H9 (cell line): ENCODE measurements around the gene NPTXR. TPM values are rescaled to one million over a fixed set of nuclear protein-coding genes. Genes with fewer than 3 reads are reported as not detected.

Experiments used
- DNase-seq: peaks from one replicate; pipeline ENCODE4 v3.0.0-alpha.2; 2017
- H2AFZ ChIP-seq: one replicate; pipeline ENCODE4 v1.6.1; 2013; ENCODE audit warnings: mild to moderate bottlenecking, low read length, control low read depth, moderate library complexity
- H2AK5ac ChIP-seq: 2 replicates; pipeline ENCODE4 v1.6.1; 2013; ENCODE audit warnings: low read length, control low read depth, mixed read lengths; ENCODE audit not compliant: insufficient read length
- H2BK120ac ChIP-seq: one replicate; pipeline ENCODE4 v1.6.1; 2013; ENCODE audit warnings: low read depth, mild to moderate bottlenecking, low read length, control low read depth, inconsistent platforms; ENCODE audit not compliant: poor library complexity, severe bottlenecking
- H2BK12ac ChIP-seq: 2 replicates; pipeline ENCODE4 v1.6.1; 2013; ENCODE audit warnings: low read length, control low read depth, mixed read lengths, low read depth; ENCODE audit not compliant: insufficient read length
- H2BK15ac ChIP-seq: 2 replicates; pipeline ENCODE4 v1.6.1; 2013; ENCODE audit warnings: low read depth, low read length, control low read depth
- H2BK20ac ChIP-seq: one replicate; pipeline ENCODE4 v1.6.1; 2013; ENCODE audit warnings: low read depth, mild to moderate bottlenecking, low read length, control low read depth, inconsistent platforms; ENCODE audit not compliant: poor library complexity, severe bottlenecking
- H2BK5ac ChIP-seq: 2 replicates; pipeline ENCODE4 v1.6.1; 2013; ENCODE audit warnings: low read length, control low read depth, mixed read lengths; ENCODE audit not compliant: insufficient read length
- H3K14ac ChIP-seq: 2 replicates; pipeline ENCODE4 v1.6.1; 2013; ENCODE audit warnings: low read length, control low read depth; ENCODE audit not compliant: insufficient read depth
- H3K18ac ChIP-seq: 2 replicates; pipeline ENCODE4 v1.6.1; 2013; ENCODE audit warnings: low read depth, mild to moderate bottlenecking, mixed read lengths, low read length, control low read depth; ENCODE audit not compliant: insufficient read length
- H3K23ac ChIP-seq: 2 replicates; pipeline ENCODE4 v1.6.1; 2013; ENCODE audit warnings: low read length, control low read depth, mixed read lengths, low read depth; ENCODE audit not compliant: insufficient read length
- H3K23me2 ChIP-seq: 2 replicates; pipeline ENCODE4 v1.6.1; 2013; ENCODE audit warnings: low read depth, mild to moderate bottlenecking, mixed read lengths, low read length, control low read depth; ENCODE audit not compliant: insufficient read length, poor library complexity, severe bottlenecking
- H3K27ac ChIP-seq: 2 replicates; pipeline ENCODE4 v1.5.1; 2013; ENCODE audit warnings: low read length, control low read depth, mixed read lengths, low read depth; ENCODE audit not compliant: insufficient read length
- H3K27me3 ChIP-seq: 2 replicates; pipeline ENCODE4 v1.6.1; 2013; ENCODE audit warnings: low read length, control low read depth, inconsistent platforms; ENCODE audit not compliant: insufficient read depth
- H3K4ac ChIP-seq: 2 replicates; pipeline ENCODE4 v1.6.1; 2013; ENCODE audit warnings: low read depth, mild to moderate bottlenecking, control low read depth, inconsistent platforms, low read length, moderate library complexity
- H3K4me1 ChIP-seq: 2 replicates; pipeline ENCODE4 v1.6.1; 2013; ENCODE audit warnings: low read length, control low read depth, inconsistent platforms; ENCODE audit not compliant: insufficient read depth
- H3K4me2 ChIP-seq: 2 replicates; pipeline ENCODE4 v1.6.1; 2013; ENCODE audit warnings: low read length, control low read depth, mixed read lengths; ENCODE audit not compliant: insufficient read length, insufficient read depth
- H3K56ac ChIP-seq: 2 replicates; pipeline ENCODE4 v1.6.1; 2013; ENCODE audit warnings: low read depth, mild to moderate bottlenecking, mixed read lengths, low read length, control low read depth; ENCODE audit not compliant: insufficient read length
- H3K79me1 ChIP-seq: 2 replicates; pipeline ENCODE4 v1.6.1; 2013; ENCODE audit warnings: low read depth, mild to moderate bottlenecking, moderate library complexity, low read length, control low read depth, inconsistent platforms; ENCODE audit not compliant: insufficient read depth, poor library complexity, severe bottlenecking
- H3K79me2 ChIP-seq: 2 replicates; pipeline ENCODE4 v1.6.1; 2013; ENCODE audit warnings: low read length, control low read depth, inconsistent platforms; ENCODE audit not compliant: insufficient read depth
- H3K9ac ChIP-seq: 2 replicates; pipeline ENCODE4 v1.6.1; 2013; ENCODE audit warnings: low read length, control low read depth, mixed read lengths; ENCODE audit not compliant: insufficient read length; ENCODE audit errors: extremely low read depth
- H3K9me3 ChIP-seq: one replicate; pipeline ENCODE4 v1.6.1; 2013; ENCODE audit warnings: low read depth, low read length, inconsistent platforms; ENCODE audit not compliant: control insufficient read depth
- H3T11ph ChIP-seq: one replicate; pipeline ENCODE4 v1.6.1; 2013; ENCODE audit warnings: mild to moderate bottlenecking, low read length, control low read depth, inconsistent platforms
- H4K20me1 ChIP-seq: one replicate; pipeline ENCODE4 v1.6.1; 2013; ENCODE audit not compliant: control insufficient read depth, insufficient read length, insufficient read depth
- H4K5ac ChIP-seq: 2 replicates; pipeline ENCODE4 v1.6.1; 2013; ENCODE audit warnings: low read depth, mild to moderate bottlenecking, mixed read lengths, low read length, control low read depth; ENCODE audit not compliant: insufficient read length
- H4K8ac ChIP-seq: replicated peaks from 2 replicates; pipeline ENCODE4 v1.6.1; 2013; ENCODE audit warnings: low read length, control low read depth, mixed read lengths, low read depth; ENCODE audit not compliant: insufficient read length
- H4K91ac ChIP-seq: 2 replicates; pipeline ENCODE4 v1.6.1; 2013; ENCODE audit warnings: low read depth, mild to moderate bottlenecking, moderate library complexity, mixed read lengths, low read length, control low read depth; ENCODE audit not compliant: insufficient read length
- H3K27ac Mint-ChIP-seq, 3 experiments: 2 replicates in 2 of 3; 3 replicates in 1 of 3; pipeline ENCODE4 v1.8.0; 2020 to 2021; ENCODE audit warnings: mixed read lengths in 3 of 3, mild to moderate bottlenecking in 1 of 3, moderate library complexity in 1 of 3
- H3K27me3 Mint-ChIP-seq: 2 replicates; pipeline ENCODE4 v1.8.0; 2021; ENCODE audit warnings: low read depth, mild to moderate bottlenecking, moderate library complexity, mixed read lengths
- H3K36me3 Mint-ChIP-seq, 3 experiments: 2 replicates in 2 of 3; 3 replicates in 1 of 3; pipeline ENCODE4 v1.8.0; 2020 to 2021; ENCODE audit warnings: low read depth in 3 of 3, mixed read lengths in 3 of 3; ENCODE audit not compliant: insufficient read depth in 1 of 3
- H3K4me1 Mint-ChIP-seq, 2 experiments: 2 replicates each; pipeline ENCODE4 v1.8.0; 2020; ENCODE audit warnings: mixed read lengths in 2 of 2
- H3K4me3 Mint-ChIP-seq, 2 experiments: 2 replicates in 1 of 2; 3 replicates in 1 of 2; pipeline ENCODE4 v1.8.0; 2020 to 2021; ENCODE audit warnings: mild to moderate bottlenecking in 2 of 2, mixed read lengths in 2 of 2, moderate library complexity in 1 of 2
- H3K9me3 Mint-ChIP-seq, 2 experiments: 2 replicates in 1 of 2; 3 replicates in 1 of 2; pipeline ENCODE4 v1.8.0; 2020; ENCODE audit warnings: mild to moderate bottlenecking in 2 of 2, mixed read lengths in 2 of 2, moderate library complexity in 1 of 2
- WGBS: extraction: QIAGEN DNeasy Blood & Tissue Kit; methylation state at CpG from one replicate; pipeline ENCODE4 v1.1.7; 2013; ENCODE audit warnings: missing lambda C conversion rate, low lambda C conversion rate, mixed read lengths; ENCODE audit not compliant: insufficient read length; ENCODE audit errors: extremely low coverage; 5-methylcytosine and 5-hydroxymethylcytosine counted together
- total RNA-seq: library from RNA; stranded (reverse); gene quantifications from 2 replicates; pipeline ENCODE4 v1.2.1, GENCODE V29; 2021
- TF ChIP-seq, protein P1 (sequence below): fragments of 200-600 bp; sonication (generic); conservative IDR thresholded peaks from 3 replicates; pipeline ENCODE4 v1.8.0; 2021; ENCODE audit warnings: antibody characterized with exemption, mild to moderate bottlenecking

The NPTXR gene
- total RNA-seq, 1 experiment from 2014 or later: 8.1 TPM

DNA sequence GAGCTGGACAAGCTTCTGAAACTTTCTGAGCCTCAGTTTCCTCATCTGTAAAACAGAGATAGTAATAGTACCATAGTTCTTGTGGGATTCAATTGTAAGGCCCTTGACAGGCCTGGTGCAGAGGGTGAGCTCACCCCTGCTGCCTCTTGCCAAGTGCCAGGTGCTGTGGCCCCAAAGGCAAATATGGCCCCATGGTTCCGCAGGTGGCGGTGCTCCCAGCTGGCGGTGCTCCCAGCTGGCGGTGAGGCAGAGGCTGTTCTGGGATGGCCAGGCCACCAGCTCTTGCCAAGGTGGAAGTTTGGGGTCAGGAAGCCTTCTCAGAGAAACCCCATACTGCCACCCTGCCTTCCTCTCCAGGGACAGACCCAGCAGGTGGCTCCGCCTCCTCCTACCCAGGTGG lies 8.8 kb downstream of the NPTXR start:
- Histone ChIP-seq H4K20me1 (no peaks in the 10 kb centered on the region), H3K9ac (no peak overlapping the region), H3K23me2 (no peaks in the 10 kb centered on the region), H2BK120ac (no peak overlapping the region), H3K23ac (no peak overlapping the region), H2BK5ac (no peak overlapping the region), H3K4me1 (peaks cover 10% of the 10 kb centered on the region; the same call in 1 of the 2 replicates), H3K79me2 (peaks cover 2% of the 10 kb centered on the region; the same call in 1 of the 2 replicates), H2BK15ac (no peak overlapping the region), H3K79me1 (no peaks in the 10 kb centered on the region), H3K27ac (no peak overlapping the region), H3K4ac (no peak overlapping the region), H3K18ac (no peak overlapping the region), H4K5ac (no peak overlapping the region), H2AFZ (no peak overlapping the region), H4K8ac (no peak overlapping the region), H3K14ac (no peak overlapping the region; the same call in 1 of the 2 replicates), H3K4me2 (no peak overlapping the region), H3K27me3 (no peaks in the 10 kb centered on the region), H3T11ph (no peak overlapping the region), H3K9me3 (no peaks in the 10 kb centered on the region), H2AK5ac (no peak overlapping the region), H3K56ac (no peak overlapping the region), H2BK20ac (no peak overlapping the region), H4K91ac (no peak overlapping the region), H2BK12ac (no peak overlapping the region)
- Mint-ChIP-seq H3K36me3 (no peaks in the 10 kb centered on the region), H3K9me3 (no peaks in the 10 kb centered on the region), H3K27me3 (peaks cover 17% of the 10 kb centered on the region), H3K4me1 (peaks cover 42 to 43% of the 10 kb centered on the region in 2 experiments), H3K27ac (no peak overlapping the region), H3K4me3 (no peak overlapping the region)
- no peak for DNase-seq
- WGBS: no CpG with 5 or more reads among the region's 5 CpGs
- TF ChIP-seq, protein P1, sequence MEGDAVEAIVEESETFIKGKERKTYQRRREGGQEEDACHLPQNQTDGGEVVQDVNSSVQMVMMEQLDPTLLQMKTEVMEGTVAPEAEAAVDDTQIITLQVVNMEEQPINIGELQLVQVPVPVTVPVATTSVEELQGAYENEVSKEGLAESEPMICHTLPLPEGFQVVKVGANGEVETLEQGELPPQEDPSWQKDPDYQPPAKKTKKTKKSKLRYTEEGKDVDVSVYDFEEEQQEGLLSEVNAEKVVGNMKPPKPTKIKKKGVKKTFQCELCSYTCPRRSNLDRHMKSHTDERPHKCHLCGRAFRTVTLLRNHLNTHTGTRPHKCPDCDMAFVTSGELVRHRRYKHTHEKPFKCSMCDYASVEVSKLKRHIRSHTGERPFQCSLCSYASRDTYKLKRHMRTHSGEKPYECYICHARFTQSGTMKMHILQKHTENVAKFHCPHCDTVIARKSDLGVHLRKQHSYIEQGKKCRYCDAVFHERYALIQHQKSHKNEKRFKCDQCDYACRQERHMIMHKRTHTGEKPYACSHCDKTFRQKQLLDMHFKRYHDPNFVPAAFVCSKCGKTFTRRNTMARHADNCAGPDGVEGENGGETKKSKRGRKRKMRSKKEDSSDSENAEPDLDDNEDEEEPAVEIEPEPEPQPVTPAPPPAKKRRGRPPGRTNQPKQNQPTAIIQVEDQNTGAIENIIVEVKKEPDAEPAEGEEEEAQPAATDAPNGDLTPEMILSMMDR: no peak
